NCI-H748 (cell line): Measurements from ENCODE around the gene COL25A1.

ENCODE experiments used
- DNase-seq: peaks from one replicate; lab custom pipeline; 2025; ENCODE audit not compliant: unreplicated experiment; lab: John Stamatoyannopoulos, UW

The COL25A1 gene

GRCh38 chr4:108926061-108926460 lies 376.4 kb downstream of the COL25A1 start:
- no peak for DNase-seq

DNA sequence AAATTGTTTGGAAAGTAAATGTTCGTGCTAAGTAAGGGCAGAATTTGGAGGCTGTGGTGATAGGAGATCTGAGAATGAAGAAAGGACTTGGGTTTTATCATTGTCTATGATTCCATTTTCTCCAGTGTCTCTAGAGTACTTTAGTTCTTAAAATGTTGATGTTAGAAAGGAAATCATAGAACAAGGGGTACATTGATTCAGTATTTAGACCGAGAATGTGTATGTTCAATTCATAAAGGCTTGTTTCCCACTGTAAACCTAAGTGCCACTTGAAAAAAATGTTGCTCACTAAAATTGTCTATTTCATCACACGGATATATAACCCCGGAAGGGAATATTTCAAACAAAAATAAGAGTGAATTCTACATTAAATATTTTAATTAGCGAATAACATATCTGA lies 380.3 kb downstream of the COL25A1 start:
- no peak for DNase-seq

DNA sequence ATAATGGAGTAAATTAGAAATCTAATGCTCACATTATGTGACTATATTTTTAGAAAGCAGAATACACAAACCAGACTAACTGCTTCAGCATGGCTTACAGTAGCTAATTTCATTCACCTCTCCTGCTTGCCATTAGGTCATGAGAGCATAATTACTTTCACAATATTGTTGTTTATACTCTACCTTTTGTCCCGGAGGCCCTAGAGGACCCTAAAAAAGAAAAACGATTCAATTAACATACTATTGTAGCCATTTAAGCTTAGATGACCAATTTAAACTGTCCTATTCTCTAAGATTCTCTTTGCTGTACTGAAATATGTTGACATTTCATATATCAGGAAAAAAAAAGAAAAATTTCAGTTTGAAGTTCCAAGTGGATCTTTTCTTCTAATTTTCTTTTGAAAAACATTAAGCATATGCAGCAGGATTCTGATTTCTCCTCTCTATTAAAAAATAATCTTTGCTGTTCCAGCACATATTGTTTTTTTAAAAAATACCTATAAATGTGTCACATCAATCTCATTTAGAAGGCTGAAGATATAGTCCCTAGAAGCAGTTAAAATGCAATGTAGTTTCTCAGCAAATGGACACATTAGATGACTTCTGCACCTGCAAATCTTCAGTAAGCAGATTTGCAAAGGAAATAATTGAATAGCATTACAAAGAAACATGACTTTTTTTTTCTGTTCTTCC lies 381.9 kb downstream of the COL25A1 start:
- DNase-seq, result peak; percentile 0

- DNase-seq, result no peak
Measured at GRCh38 chr4:108919226-108919893, 383.1 kb downstream of the COL25A1 start.

GRCh38 chr4:108917255-108917654 lies 385.2 kb downstream of the COL25A1 start:
- no peak for DNase-seq

DNA sequence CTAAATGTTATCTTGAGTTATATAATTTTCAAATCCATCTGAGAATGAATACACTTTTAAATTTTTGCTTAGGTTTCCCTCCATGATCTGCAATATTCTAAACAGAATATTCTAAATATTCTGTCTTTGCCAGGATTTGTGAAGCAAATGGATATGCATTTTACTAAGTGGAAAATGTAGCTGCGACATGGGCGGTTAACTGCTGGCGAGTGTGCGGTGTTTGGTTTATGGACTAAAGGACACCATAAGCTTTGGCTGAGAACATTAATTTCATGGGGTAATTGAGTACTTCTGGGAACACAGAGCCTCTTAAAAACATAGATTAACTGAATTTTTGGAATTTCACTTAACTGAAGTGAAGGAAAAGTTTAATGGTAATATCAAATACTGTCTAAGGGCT lies 385.8 kb downstream of the COL25A1 start:
- no peak for DNase-seq

- no peak for DNase-seq
Measured at GRCh38 chr4:108906866-108907367, 395.5 kb downstream of the COL25A1 start.

DNA sequence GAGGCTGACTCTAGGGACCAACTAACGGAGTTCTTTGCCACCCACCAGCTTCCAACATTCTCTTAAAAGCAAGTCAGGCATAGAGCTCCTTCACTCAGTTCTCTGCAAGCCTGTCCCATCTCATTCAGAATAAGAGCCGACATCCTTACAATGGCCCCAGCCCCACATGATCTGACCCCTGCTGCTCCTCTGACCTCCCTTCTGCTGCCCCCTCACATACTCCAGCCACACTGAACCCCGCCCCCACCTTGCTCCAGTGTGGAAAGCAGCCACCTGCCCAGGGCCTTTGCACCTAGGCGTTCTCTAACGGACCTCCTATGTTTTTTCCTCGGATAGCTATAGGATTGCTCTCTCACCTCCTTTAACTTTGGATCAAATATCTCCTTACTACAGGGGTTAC lies 396.5 kb downstream of the COL25A1 start:
- DNase-seq, result no peak

GRCh38 chr4:108903464-108904221 lies 398.8 kb downstream of the COL25A1 start:
- DNase-seq, result no peak

GRCh38 chr4:108902769-108903168 lies 399.7 kb downstream of the COL25A1 start:
- DNase-seq, result no peak

- no peak for DNase-seq
Measured at GRCh38 chr4:108901291-108901690, 401.2 kb downstream of the COL25A1 start.

DNA sequence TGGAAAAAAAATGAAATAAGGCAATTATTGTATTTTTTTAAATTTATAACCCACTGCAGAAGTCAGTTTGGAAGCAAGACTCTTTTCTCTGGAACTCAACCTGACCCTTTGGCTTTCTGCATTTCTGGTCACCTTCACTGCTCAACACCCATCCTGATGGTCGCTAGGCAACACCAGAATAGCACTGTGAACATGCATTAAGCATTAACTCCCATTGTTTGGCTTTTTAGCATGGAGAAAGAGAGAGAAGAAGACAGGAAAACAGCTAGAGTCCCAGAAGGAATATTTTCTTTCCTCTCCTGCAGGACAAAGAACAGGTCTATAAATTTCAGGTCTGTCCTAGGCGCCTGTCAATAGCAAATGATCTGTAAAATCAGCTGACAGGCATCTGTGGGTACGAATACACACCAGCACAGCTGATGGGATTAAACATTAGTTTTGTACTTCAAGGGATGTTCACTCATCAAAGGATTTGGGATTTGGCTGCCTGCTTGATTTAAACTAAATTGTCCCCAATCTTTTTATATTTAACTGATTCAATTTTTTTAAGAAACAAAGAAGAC lies 402.4 kb downstream of the COL25A1 start:
- DNase-seq, result peak; percentile 13

- DNase-seq, result no peak
Measured at GRCh38 chr4:108893468-108893867, 409.0 kb downstream of the COL25A1 start.

- no peak for DNase-seq
Measured at GRCh38 chr4:108891896-108892590, 410.4 kb downstream of the COL25A1 start.

GRCh38 chr4:108890484-108890881 lies 412.0 kb downstream of the COL25A1 start:
- DNase-seq, result no peak

GRCh38 chr4:108889696-108890483 lies 412.6 kb downstream of the COL25A1 start:
- DNase-seq, result no peak

DNA sequence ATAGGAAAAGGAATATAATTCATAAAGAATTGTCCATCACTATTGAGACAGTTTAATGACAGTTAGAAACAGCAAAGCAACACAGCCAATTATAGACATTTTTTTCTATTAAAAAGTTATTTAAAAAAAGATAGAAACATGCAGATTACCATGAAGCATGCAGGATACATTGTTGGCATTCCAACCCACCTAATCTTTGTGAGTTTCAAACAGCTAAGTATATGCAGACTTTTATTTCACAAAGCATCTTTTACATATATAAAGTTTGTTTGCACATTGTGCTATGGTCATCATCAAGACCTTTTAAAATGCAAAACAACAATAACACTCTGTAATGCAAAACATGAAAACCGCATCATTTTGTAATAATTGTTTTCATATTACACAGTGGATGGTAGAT lies 413.7 kb downstream of the COL25A1 start:
- no peak for DNase-seq

- no peak for DNase-seq
Measured at GRCh38 chr4:108887034-108887433, 415.4 kb downstream of the COL25A1 start.

DNA sequence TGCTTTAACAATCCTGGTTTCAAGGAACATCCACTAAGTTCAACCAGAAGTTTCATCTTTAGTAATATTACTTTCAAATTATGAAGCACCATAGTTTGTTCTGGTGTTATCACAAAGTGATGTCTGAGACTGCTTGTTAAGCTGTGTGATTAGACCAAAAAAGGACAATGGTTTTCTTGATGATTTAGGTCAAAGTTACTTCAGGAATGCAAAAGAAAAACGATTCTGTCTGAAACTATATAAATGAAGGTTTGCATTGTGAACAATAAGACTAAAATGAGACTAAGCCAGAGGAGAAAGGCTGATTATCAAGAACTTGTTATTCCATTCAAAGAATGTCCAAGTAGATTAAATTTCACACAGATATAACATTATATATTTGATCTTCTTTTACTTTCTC lies 417.2 kb downstream of the COL25A1 start:
- no peak for DNase-seq

GRCh38 chr4:108884596-108884995 lies 417.9 kb downstream of the COL25A1 start:
- no peak for DNase-seq
